Endothelial cell of umbilical vein (primary cell): ENCODE measurements around the gene CEBPG. TPM values are rescaled to one million over a fixed set of nuclear protein-coding genes. Genes with fewer than 3 reads are reported as not detected.

Experiments
- BruUV-seq: library from RNA; stranded (reverse); fragments of 400-500 nt; replicated peaks from 2 replicates; lab custom pipeline; 2021; lab: Mats Ljungman, UMichigan
- CTCF ChIA-PET: fragments of 300-600, 350-600 bp; sonication (Branson Sonifier 250); formaldehyde crosslinking; loops from one replicate; lab custom pipeline; 2021; ENCODE audit warnings: antibody characterized with exemption, inconsistent platforms; lab: Charles Lee
- POLR2A ChIA-PET: fragments of 300-600, 350-600 bp; sonication (Branson Sonifier 250); formaldehyde crosslinking; loops from one replicate; lab custom pipeline; 2021; ENCODE audit warnings: antibody characterized with exemption, inconsistent platforms; lab: Charles Lee
- DNase-seq: peaks from one replicate; pipeline ENCODE4 v3.0.0-alpha.2; 2011; ENCODE audit warnings: low read depth, low spot score
- FAIRE-seq: peaks from 2 replicates; lab custom pipeline; 2011; peaks lifted over from hg19 to GRCh38; lab: Jason Lieb, UNC
- H2AFZ ChIP-seq: 2 replicates; pipeline ENCODE4 v1.6.0; 2012; ENCODE audit warnings: low read depth, low read length, control low read depth, inconsistent platforms
- H3K27ac ChIP-seq: 2 replicates; pipeline ENCODE4 v1.5.1; 2011; ENCODE audit warnings: low read depth, mild to moderate bottlenecking, control low read depth, low read length, moderate library complexity; ENCODE audit not compliant: insufficient read depth
- H3K27me3 ChIP-seq, 2 experiments: 2 replicates each; pipeline versions ENCODE4 v1.6.0 to v1.6.1; 2011; ENCODE audit warnings: low read length in 2 of 2, mixed read lengths in 1 of 2; ENCODE audit not compliant: control insufficient read depth in 2 of 2, insufficient read depth in 2 of 2
- H3K36me3 ChIP-seq, 2 experiments: 2 replicates in 1 of 2; 3 replicates in 1 of 2; pipeline ENCODE4 v1.5.1; 2011; ENCODE audit warnings: low read length in 2 of 2, mild to moderate bottlenecking in 1 of 2, moderate library complexity in 1 of 2; ENCODE audit not compliant: control insufficient read depth in 2 of 2, insufficient read depth in 2 of 2; ENCODE audit errors: extremely low read depth in 1 of 2
- H3K4me1 ChIP-seq: 3 replicates; pipeline ENCODE4 v1.5.1; 2011; ENCODE audit warnings: mild to moderate bottlenecking, low read length; ENCODE audit not compliant: control insufficient read depth, insufficient read depth; ENCODE audit errors: extremely low read depth
- H3K4me2 ChIP-seq: 2 replicates; pipeline ENCODE4 v1.6.1; 2011; ENCODE audit warnings: low read length, control low read depth, mixed read lengths; ENCODE audit not compliant: insufficient read depth
- H3K4me3 ChIP-seq, 3 experiments: fragments of 200-600 bp in 1 of 3; sonication (generic), shearing (Covaris generic) in 1 of 3; replicated peaks in 1 of 3; 2 replicates each; pipeline ENCODE4 v1.5.1; 2011 to 2016; ENCODE audit warnings: control low read depth in 3 of 3, low read length in 3 of 3, mild to moderate bottlenecking in 2 of 3, inconsistent platforms in 1 of 3, low read depth in 1 of 3, moderate library complexity in 1 of 3; ENCODE audit not compliant: insufficient read depth in 1 of 3
- H3K79me2 ChIP-seq: 2 replicates; pipeline ENCODE4 v1.6.0; 2012; ENCODE audit warnings: low read length, inconsistent platforms; ENCODE audit not compliant: control insufficient read depth, insufficient read depth
- H3K9ac ChIP-seq: replicated peaks from 2 replicates; pipeline ENCODE3; 2011; ENCODE audit warnings: low read length, control low read depth; ENCODE audit not compliant: insufficient read depth; ENCODE audit errors: extremely low read depth
- H3K9me1 ChIP-seq: replicated peaks from 3 replicates; pipeline ENCODE4 v1.6.0; 2011; ENCODE audit warnings: mild to moderate bottlenecking, low read length; ENCODE audit not compliant: control insufficient read depth, insufficient read depth; ENCODE audit errors: extremely low read depth
- H3K9me3 ChIP-seq: replicated peaks from 2 replicates; pipeline ENCODE4 v1.5.1; 2012; ENCODE audit warnings: low read length, inconsistent platforms; ENCODE audit not compliant: control insufficient read depth, insufficient read depth
- H4K20me1 ChIP-seq: replicated peaks from 2 replicates; pipeline ENCODE3; 2011; ENCODE audit warnings: mild to moderate bottlenecking, low read length; ENCODE audit not compliant: control insufficient read depth, insufficient read depth; ENCODE audit errors: extremely low read depth
- EZH2 ChIP-seq: IDR thresholded peaks from 2 replicates; pipeline ENCODE4 v1.6.1; 2012; ENCODE audit warnings: borderline replicate concordance, low read depth, mild to moderate bottlenecking, moderate library complexity, low read length, inconsistent platforms; ENCODE audit not compliant: severe bottlenecking
- FOS ChIP-seq: IDR thresholded peaks from 2 replicates; pipeline ENCODE4 v1.6.1; 2011; ENCODE audit warnings: mild to moderate bottlenecking, low read length, moderate library complexity, borderline replicate concordance; ENCODE audit not compliant: insufficient read depth
- GATA2 ChIP-seq: IDR thresholded peaks from 2 replicates; pipeline ENCODE4 v1.7.0; 2011; ENCODE audit warnings: low read depth, mild to moderate bottlenecking, moderate library complexity, mixed read lengths, low read length; ENCODE audit not compliant: insufficient read length, insufficient read depth
- JUN ChIP-seq: IDR thresholded peaks from 2 replicates; pipeline ENCODE4 v1.6.1; 2011; ENCODE audit warnings: borderline replicate concordance, low read depth; ENCODE audit not compliant: insufficient read length, insufficient read depth
- MYC ChIP-seq: IDR thresholded peaks from one replicate; pipeline ENCODE4 v1.6.1; 2011; ENCODE audit warnings: mild to moderate bottlenecking, low read depth, low read length
- POLR2A ChIP-seq: IDR thresholded peaks from 2 replicates; pipeline ENCODE4 v1.6.1; 2012; ENCODE audit warnings: low read depth, mild to moderate bottlenecking, control low read depth, low read length
- POLR2AphosphoS5 ChIP-seq: IDR thresholded peaks from 2 replicates; pipeline ENCODE4 v1.6.1; 2012; ENCODE audit warnings: low read depth, mild to moderate bottlenecking, control low read depth, low read length, moderate library complexity; ENCODE audit not compliant: insufficient read depth
- dilution Hi-C: fragments of 300-500 bp; cut with MboI; formaldehyde crosslinking; loops from one replicate; pipeline ENCODE4 v1.15.0; 2019; ENCODE audit warnings: low sequenced_read_pairs; ENCODE audit not compliant: extremely low pct_ligation_motif_present
- intact Hi-C: fragments of 100-400 bp; cut with micrococcal nuclease; formaldehyde crosslinking; loops from one replicate; pipeline ENCODE4 v1.10.0; 2022
- polyA plus RNA-seq, 4 experiments: library from polyadenylated mRNA; depleted of rRNA in 3 of 4; stranded (reverse) in 3 of 4; unstranded in 1 of 4; fragments of >200 nt; gene quantifications; 2 replicates each; pipeline versions ENCODE4 v1.2.1 to v1.2.3, GENCODE V29; 2011 to 2012; ENCODE audit warnings: missing spikeins in 1 of 4
- total RNA-seq: library from RNA; stranded (reverse); gene quantifications from 2 replicates; pipeline ENCODE4 v1.2.3, GENCODE V29; 2021
- TF ChIP-seq, protein P1 (sequence below), 2 donors: IDR thresholded peaks; 1 replicate in 1 of 2; 2 replicates in 1 of 2; pipeline ENCODE4 v1.5.1; 2011; ENCODE audit warnings: low read length in 2 of 2, mild to moderate bottlenecking in 2 of 2, moderate library complexity in 2 of 2, control low read depth in 1 of 2, inconsistent platforms in 1 of 2, low read depth in 1 of 2; ENCODE audit not compliant: insufficient read depth in 1 of 2; ENCODE audit errors: extremely low read depth in 1 of 2
- TF ChIP-seq, protein P2 (sequence below): IDR thresholded peaks from 2 replicates; pipeline ENCODE4 v1.6.1; 2011; ENCODE audit not compliant: insufficient read depth, insufficient read length

CEBPG gene
- total and polyA plus RNA-seq, 2 donors (not counting 3 experiments of a cell fraction or from before 2014, with no cell fraction given), result 10.2 to 24.6 TPM

DNA sequence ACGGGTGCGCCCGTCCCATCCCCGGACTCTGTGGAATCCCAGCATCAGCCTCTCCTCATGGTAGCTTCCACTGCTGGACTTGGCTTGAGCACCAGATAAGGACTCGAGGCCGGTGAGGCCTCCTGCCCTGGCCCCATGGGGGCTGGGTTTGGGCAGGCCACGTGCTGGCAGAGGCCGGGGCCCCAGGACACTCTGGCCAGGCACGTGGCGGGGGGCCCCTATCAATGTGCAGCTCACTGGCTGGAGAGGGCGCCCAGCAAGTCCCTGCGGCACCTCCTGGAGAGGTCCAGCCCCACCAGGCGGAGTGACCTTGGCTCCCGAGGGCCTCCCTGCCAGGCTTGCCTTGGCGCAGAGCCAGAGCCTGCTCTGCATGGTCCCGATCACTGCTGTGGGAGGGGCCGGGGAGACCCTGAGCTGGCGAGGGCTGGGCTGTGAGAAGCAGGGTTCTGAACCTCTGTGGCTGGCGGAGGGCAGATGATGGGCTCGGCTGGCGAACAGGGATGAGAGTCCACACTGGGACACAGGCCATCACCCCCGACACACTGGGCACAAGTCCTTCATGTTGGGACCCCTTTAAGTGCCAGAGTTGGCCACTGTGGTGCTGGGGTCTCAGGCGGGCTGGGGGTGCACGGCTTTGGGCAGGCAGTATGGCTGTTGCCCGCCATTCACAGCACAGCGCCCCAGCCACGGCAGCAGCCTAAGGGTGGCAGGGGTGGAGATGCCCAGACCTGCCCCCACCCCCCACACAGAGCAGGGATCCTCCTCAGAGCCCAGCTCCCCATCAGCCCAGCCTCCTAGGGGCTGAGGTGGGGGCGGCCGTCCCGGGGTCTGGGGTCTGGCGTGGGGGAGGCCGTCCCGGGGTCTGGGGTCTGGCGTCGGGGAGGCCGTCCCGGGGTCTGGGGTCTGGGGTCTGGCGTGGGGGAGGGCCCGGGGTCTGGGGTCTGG, 19.1 kb downstream of the CEBPG start:
- Histone ChIP-seq H3K27ac (no peak overlapping the region), H3K9me3 (no peaks in the 10 kb centered on the region), H3K36me3 (no peaks in the 10 kb centered on the region), H3K27me3 (no peaks in the 10 kb centered on the region), H3K9me1 (no peaks in the 10 kb centered on the region), H3K9ac (no peak overlapping the region), H3K79me2 (no peaks in the 10 kb centered on the region), H3K4me3 (no peak overlapping the region), H2AFZ (no peak overlapping the region), H3K4me2 (no peak overlapping the region), H3K4me1 (peaks cover 19% of the 10 kb centered on the region), H4K20me1 (no peaks in the 10 kb centered on the region)
- DNase-seq, result no peak
- FAIRE-seq, result no peak
- TF ChIP-seq JUN (no peak), FOS (no peak), EZH2 (no peak), POLR2A (no peak), POLR2AphosphoS5 (no peak), GATA2 (no peak), MYC (no peak)
- TF ChIP-seq, protein P1, sequence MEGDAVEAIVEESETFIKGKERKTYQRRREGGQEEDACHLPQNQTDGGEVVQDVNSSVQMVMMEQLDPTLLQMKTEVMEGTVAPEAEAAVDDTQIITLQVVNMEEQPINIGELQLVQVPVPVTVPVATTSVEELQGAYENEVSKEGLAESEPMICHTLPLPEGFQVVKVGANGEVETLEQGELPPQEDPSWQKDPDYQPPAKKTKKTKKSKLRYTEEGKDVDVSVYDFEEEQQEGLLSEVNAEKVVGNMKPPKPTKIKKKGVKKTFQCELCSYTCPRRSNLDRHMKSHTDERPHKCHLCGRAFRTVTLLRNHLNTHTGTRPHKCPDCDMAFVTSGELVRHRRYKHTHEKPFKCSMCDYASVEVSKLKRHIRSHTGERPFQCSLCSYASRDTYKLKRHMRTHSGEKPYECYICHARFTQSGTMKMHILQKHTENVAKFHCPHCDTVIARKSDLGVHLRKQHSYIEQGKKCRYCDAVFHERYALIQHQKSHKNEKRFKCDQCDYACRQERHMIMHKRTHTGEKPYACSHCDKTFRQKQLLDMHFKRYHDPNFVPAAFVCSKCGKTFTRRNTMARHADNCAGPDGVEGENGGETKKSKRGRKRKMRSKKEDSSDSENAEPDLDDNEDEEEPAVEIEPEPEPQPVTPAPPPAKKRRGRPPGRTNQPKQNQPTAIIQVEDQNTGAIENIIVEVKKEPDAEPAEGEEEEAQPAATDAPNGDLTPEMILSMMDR (IDR thresholded peaks at IDR 0.05; ENCODE audit: extremely low read depth in 1 of 2, insufficient read depth in 1 of 2, low read depth in 1 of 2, low read length in 2 of 2), result no peak
- TF ChIP-seq, protein P2, sequence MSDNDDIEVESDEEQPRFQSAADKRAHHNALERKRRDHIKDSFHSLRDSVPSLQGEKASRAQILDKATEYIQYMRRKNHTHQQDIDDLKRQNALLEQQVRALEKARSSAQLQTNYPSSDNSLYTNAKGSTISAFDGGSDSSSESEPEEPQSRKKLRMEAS, result no peak
- BruUV-seq, result no TSS peak
- POLR2A ChIA-PET, result interaction anchor here (0.6 kb wide), 1 partner anchor 134 kb away, joined by 3 read pairs; no protein-coding TSS in a partner anchor
- dilution Hi-C loops, result no loop called here
- CTCF ChIA-PET, result interaction anchor here (0.8 to 2.7 kb wide), 7 partner anchors 8 to 209 kb away, joined by 3 to 8 read pairs (median 5); partner anchors contain the start of gene CEBPA
- intact Hi-C loops, result no loop called here
